ENCODE results near the gene TEAD4. TPM values are rescaled to one million over a fixed set of nuclear protein-coding genes. Genes with fewer than 3 reads are reported as not detected.

TEAD4 gene
- total RNA-seq, 2 donors from 2014 or later = 10.7 to 15.8 TPM

GRCh38 chr12:3033539-3033867 lies 74.3 kb downstream of the TEAD4 start:
- no peaks in the 10 kb centered on the region for H3K4me1 ChIP-seq
- H3K4me3 ChIP-seq = no peak overlapping the region
- TF ChIP-seq CTCF (IDR thresholded peaks at IDR 0.05) = no peak
- H3K9me3 ChIP-seq = no peaks in the 10 kb centered on the region
- no peak overlapping the region for H3K9ac ChIP-seq (ENCODE audit: low read depth in 2 of 2, low read length in 2 of 2)
- H3K27ac ChIP-seq = no peak overlapping the region
- no peaks in the 10 kb centered on the region for H3K36me3 ChIP-seq
- DNase-seq = no peak
- intact Hi-C loops (cut with DNase I) = loop anchor here (10.0 kb wide), 2 partner anchors 149 to 179 kb away; partner anchors contain the start of gene TEX52
- no peaks in the 10 kb centered on the region for H3K27me3 ChIP-seq

DNA sequence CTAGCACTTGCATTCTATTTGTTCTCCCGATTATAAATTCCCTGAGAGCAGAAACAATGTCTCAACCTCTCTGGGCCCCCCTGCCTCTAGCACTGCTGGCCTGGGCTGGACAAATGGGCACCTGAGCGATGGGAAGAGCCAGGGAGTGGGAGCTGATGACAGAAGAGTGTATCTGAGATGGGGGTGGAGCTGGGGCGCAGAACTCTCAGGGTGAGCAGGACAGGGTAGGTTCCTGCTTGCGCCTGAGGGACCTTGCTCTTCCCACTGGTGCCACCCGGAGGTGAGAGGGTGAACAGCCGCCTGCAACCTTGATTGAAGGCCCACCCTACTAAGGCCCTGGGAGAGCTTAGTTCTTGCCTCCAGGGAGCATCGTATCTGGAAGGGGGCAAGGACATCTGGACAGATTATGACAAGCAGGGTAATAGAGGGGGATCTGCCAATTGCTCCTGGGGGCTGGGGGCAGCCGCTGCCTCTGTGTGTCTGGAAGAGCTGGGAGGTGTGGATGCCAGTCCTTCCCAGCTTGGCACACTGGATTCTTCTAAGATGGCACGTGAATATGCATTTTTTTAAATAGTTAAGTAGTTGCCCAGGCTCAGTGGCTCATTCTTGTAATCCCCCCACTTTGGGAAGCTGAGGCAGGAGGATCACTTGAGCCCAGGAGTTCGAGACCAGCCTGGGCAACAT lies 75.0 kb downstream of the TEAD4 start:
- no peaks in the 10 kb centered on the region for H3K27me3 ChIP-seq
- H3K4me3 ChIP-seq = no peak overlapping the region
- intact Hi-C loops (cut with DNase I) = loop anchor here (10.0 kb wide), 2 partner anchors 149 to 179 kb away; partner anchors contain the start of gene TEX52
- no peaks in the 10 kb centered on the region for H3K36me3 ChIP-seq
- TF ChIP-seq CTCF (IDR thresholded peaks at IDR 0.05) = peak; percentile 44
- H3K9me3 ChIP-seq = no peaks in the 10 kb centered on the region
- no peak overlapping the region for H3K27ac ChIP-seq
- no peaks in the 10 kb centered on the region for H3K4me1 ChIP-seq
- DNase-seq = peak; percentile 44
- no peak overlapping the region for H3K9ac ChIP-seq (ENCODE audit: low read depth in 2 of 2, low read length in 2 of 2)

DNA sequence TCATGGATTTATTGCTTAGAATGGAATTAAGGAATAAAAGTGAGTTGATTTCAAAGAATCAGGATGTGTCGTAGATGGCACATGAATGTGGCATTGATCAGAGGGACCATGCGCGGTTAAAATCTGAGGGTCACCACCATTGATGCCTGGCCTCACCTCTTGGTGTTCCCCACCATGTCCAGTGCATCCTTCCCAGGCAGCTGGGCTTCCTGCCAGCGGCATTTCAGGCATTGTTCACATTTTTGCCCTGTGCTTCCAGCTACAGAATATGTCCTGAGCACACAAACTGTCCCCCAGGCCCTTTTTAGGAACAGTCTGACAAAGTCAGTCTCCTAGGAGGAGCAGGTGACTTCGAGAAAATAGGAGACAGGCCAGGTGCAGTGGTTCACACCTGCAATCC lies 76.0 kb downstream of the TEAD4 start:
- Histone ChIP-seq H3K9me3 (no peaks in the 10 kb centered on the region), H3K9ac (ENCODE audit: low read depth in 2 of 2, low read length in 2 of 2) (no peak overlapping the region), H3K36me3 (no peaks in the 10 kb centered on the region), H3K4me1 (no peaks in the 10 kb centered on the region), H3K27me3 (no peaks in the 10 kb centered on the region), H3K4me3 (no peak overlapping the region), H3K27ac (no peak overlapping the region)
- TF ChIP-seq CTCF (IDR thresholded peaks at IDR 0.05) = no peak
- intact Hi-C loops (cut with DNase I) = loop anchor here (10.0 kb wide), 2 partner anchors 150 to 180 kb away; partner anchors contain the start of gene TEX52
- no peak for DNase-seq

GRCh38 chr12:3035815-3036702 lies 76.9 kb downstream of the TEAD4 start:
- no peak overlapping the region for H3K27ac ChIP-seq
- H3K36me3 ChIP-seq = no peaks in the 10 kb centered on the region
- H3K27me3 ChIP-seq = no peaks in the 10 kb centered on the region
- no peak for TF ChIP-seq CTCF (IDR thresholded peaks at IDR 0.05)
- intact Hi-C loops (cut with DNase I) = loop anchor here (10.0 kb wide), 2 partner anchors 151 to 181 kb away; partner anchors contain the start of gene TEX52
- no peak overlapping the region for H3K9ac ChIP-seq (ENCODE audit: low read depth in 2 of 2, low read length in 2 of 2)
- H3K4me1 ChIP-seq = no peaks in the 10 kb centered on the region
- no peak overlapping the region for H3K4me3 ChIP-seq
- H3K9me3 ChIP-seq = no peaks in the 10 kb centered on the region
- no peak for DNase-seq

DNA sequence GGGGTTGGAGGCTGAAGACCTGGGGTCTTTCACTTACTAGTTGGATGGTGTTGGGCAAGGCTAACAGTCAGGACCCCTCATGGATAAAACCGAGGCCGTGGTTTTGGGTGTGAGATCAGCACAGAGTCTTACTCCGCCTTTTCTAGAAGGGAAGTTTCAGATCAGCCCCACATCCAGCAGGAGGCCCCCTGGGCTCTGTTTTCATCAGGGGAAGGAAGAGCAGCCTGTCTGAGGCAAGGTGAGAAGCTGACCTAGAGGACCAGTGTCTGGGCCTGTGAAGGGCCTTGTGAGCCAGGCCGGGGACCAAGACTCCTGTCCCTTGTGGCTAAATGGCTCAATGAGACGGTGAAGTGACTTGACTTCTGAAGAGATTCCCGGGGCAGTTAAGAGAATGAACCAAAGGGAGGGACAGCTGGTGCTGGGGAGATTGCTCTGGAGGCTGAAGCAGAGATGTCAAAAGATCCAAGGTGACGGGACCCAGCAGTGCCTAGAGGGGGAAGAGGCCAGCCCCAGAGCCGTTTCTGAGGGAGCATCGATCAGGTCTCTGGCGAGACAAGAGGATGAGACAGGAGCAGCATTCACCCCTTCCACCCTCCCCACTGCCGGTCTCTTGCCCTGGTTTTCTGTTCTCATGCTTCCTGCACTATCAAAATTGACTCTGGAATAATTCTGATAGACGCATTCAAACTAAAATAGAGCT lies 77.9 kb downstream of the TEAD4 start:
- Histone ChIP-seq H3K9me3 (no peaks in the 10 kb centered on the region), H3K27me3 (no peaks in the 10 kb centered on the region), H3K9ac (ENCODE audit: low read depth in 2 of 2, low read length in 2 of 2) (no peak overlapping the region), H3K4me1 (no peaks in the 10 kb centered on the region), H3K36me3 (no peaks in the 10 kb centered on the region), H3K27ac (no peak overlapping the region), H3K4me3 (no peak overlapping the region)
- DNase-seq = no peak
- TF ChIP-seq CTCF (IDR thresholded peaks at IDR 0.05) = no peak
- intact Hi-C loops (cut with DNase I) = loop anchor here (10.0 kb wide), 2 partner anchors 152 to 182 kb away; partner anchors contain the start of gene TEX52
